Mesenchymal stem cell (in vitro differentiated cells and primary cell): ENCODE measurements around the gene POTEG.
"Not testable (repeated sequence)": the region's sequence is repeated elsewhere in the genome, so short reads cannot be mapped to it uniquely, and the experiment has no call there.

ENCODE experiments used
- DNase-seq: peaks from one replicate; pipeline ENCODE4 v3.0.0-alpha.2; 2013
- H2AFZ ChIP-seq: one replicate; pipeline ENCODE4 v1.6.1; 2013; ENCODE audit warnings: low read depth, mild to moderate bottlenecking, control low read depth, inconsistent platforms, low read length, moderate library complexity
- H2AK5ac ChIP-seq: 2 replicates; pipeline ENCODE4 v1.6.1; 2013; ENCODE audit warnings: low read length, moderate library complexity, mild to moderate bottlenecking, inconsistent platforms; ENCODE audit not compliant: severe bottlenecking
- H2BK120ac ChIP-seq: one replicate; pipeline ENCODE4 v1.6.1; 2013; ENCODE audit warnings: low read depth, mild to moderate bottlenecking, inconsistent platforms, low read length, moderate library complexity
- H2BK12ac ChIP-seq, 2 experiments: one replicate each; pipeline ENCODE4 v1.6.1; 2013; ENCODE audit warnings: inconsistent platforms in 2 of 2, low read length in 2 of 2, mild to moderate bottlenecking in 2 of 2, moderate library complexity in 2 of 2, control low read depth in 1 of 2
- H2BK15ac ChIP-seq: one replicate; pipeline ENCODE4 v1.6.1; 2013; ENCODE audit warnings: mild to moderate bottlenecking, low read depth, inconsistent platforms; ENCODE audit not compliant: poor library complexity, severe bottlenecking
- H2BK5ac ChIP-seq: 2 replicates; pipeline ENCODE4 v1.6.1; 2013; ENCODE audit warnings: low read depth, mild to moderate bottlenecking, low read length, control low read depth, inconsistent platforms; ENCODE audit not compliant: poor library complexity, severe bottlenecking
- H3K14ac ChIP-seq, 2 experiments: one replicate each; pipeline ENCODE4 v1.6.1; 2013; ENCODE audit warnings: inconsistent platforms in 2 of 2, low read length in 2 of 2, control low read depth in 1 of 2, mild to moderate bottlenecking in 1 of 2, moderate library complexity in 1 of 2
- H3K18ac ChIP-seq, 2 experiments: one replicate each; pipeline ENCODE4 v1.6.1; 2013; ENCODE audit warnings: inconsistent platforms in 2 of 2, low read length in 2 of 2, control low read depth in 1 of 2, low read depth in 1 of 2, mild to moderate bottlenecking in 1 of 2
- H3K23ac ChIP-seq, 2 experiments: one replicate each; pipeline ENCODE4 v1.6.1; 2013; ENCODE audit warnings: inconsistent platforms in 2 of 2, low read length in 2 of 2, mild to moderate bottlenecking in 2 of 2, moderate library complexity in 2 of 2, control low read depth in 1 of 2
- H3K27ac ChIP-seq: 2 replicates; pipeline ENCODE4 v1.5.1; 2013; ENCODE audit warnings: mild to moderate bottlenecking, moderate library complexity, low read length, control low read depth, inconsistent platforms; ENCODE audit not compliant: poor library complexity, severe bottlenecking
- H3K27me3 ChIP-seq, 2 experiments: 2 replicates each; pipeline versions ENCODE4 v1.6.1 to v1.7.0; 2013; ENCODE audit warnings: low read length in 2 of 2, mild to moderate bottlenecking in 2 of 2, moderate library complexity in 2 of 2, control low read depth in 1 of 2, inconsistent platforms in 1 of 2; ENCODE audit not compliant: control insufficient read depth in 1 of 2, insufficient read depth in 1 of 2
- H3K36me3 ChIP-seq, 2 experiments: 2 replicates each; pipeline versions ENCODE4 v1.6.1 to v1.7.0; 2013; ENCODE audit warnings: low read length in 2 of 2, control low read depth in 1 of 2, inconsistent platforms in 1 of 2, low read depth in 1 of 2, mild to moderate bottlenecking in 1 of 2; ENCODE audit not compliant: insufficient read depth in 2 of 2, control insufficient read depth in 1 of 2
- H3K4ac ChIP-seq, 2 experiments: one replicate each; pipeline ENCODE4 v1.6.1; 2013; ENCODE audit warnings: inconsistent platforms in 2 of 2, low read length in 2 of 2, mild to moderate bottlenecking in 2 of 2, moderate library complexity in 2 of 2, control low read depth in 1 of 2, low read depth in 1 of 2
- H3K4me1 ChIP-seq: 2 replicates; pipeline ENCODE4 v1.6.1; 2013; ENCODE audit warnings: low read depth, low read length, control low read depth; ENCODE audit not compliant: control insufficient read depth, insufficient read depth
- H3K4me2 ChIP-seq: 2 replicates; pipeline ENCODE4 v1.6.1; 2013; ENCODE audit warnings: low read length, mild to moderate bottlenecking, inconsistent platforms; ENCODE audit not compliant: poor library complexity, severe bottlenecking
- H3K4me3 ChIP-seq, 2 experiments: 2 replicates each; pipeline versions ENCODE4 v1.5.1 to v1.7.0; 2013; ENCODE audit warnings: low read length in 2 of 2, mild to moderate bottlenecking in 2 of 2, control low read depth in 1 of 2, low read depth in 1 of 2; ENCODE audit not compliant: insufficient read depth in 1 of 2
- H3K79me1 ChIP-seq: replicated peaks from 2 replicates; pipeline ENCODE4 v1.6.1; 2013; ENCODE audit warnings: mild to moderate bottlenecking, control low read depth, low read length, inconsistent platforms; ENCODE audit not compliant: poor library complexity, severe bottlenecking
- H3K9ac ChIP-seq: 2 replicates; pipeline ENCODE4 v1.7.0; 2013; ENCODE audit warnings: mild to moderate bottlenecking, low read length, moderate library complexity
- H3K9me3 ChIP-seq: 2 replicates; pipeline ENCODE4 v1.7.0; 2013; ENCODE audit warnings: mild to moderate bottlenecking, low read length; ENCODE audit not compliant: control insufficient read depth
- H4K8ac ChIP-seq: one replicate; pipeline ENCODE4 v1.6.1; 2013; ENCODE audit warnings: inconsistent platforms, mild to moderate bottlenecking, low read length, moderate library complexity
- H4K91ac ChIP-seq: one replicate; pipeline ENCODE4 v1.6.1; 2013; ENCODE audit warnings: mild to moderate bottlenecking, low read length, inconsistent platforms
- WGBS: methylation state at CpG from one replicate; pipeline ENCODE4 v1.1.7; 2013; ENCODE audit warnings: mixed read lengths; 5-methylcytosine and 5-hydroxymethylcytosine counted together

Gene POTEG

GRCh38 chr14:19371767-19372166 lies 62.4 kb downstream of the POTEG start:
- not testable (repeated sequence) for H2BK12ac ChIP-seq, H2BK5ac ChIP-seq, H3K9me3 ChIP-seq, H2AFZ ChIP-seq, H3K23ac ChIP-seq, H3K4me2 ChIP-seq, H2AK5ac ChIP-seq, H2BK120ac ChIP-seq, H3K79me1 ChIP-seq, H3K4me3 ChIP-seq, H3K18ac ChIP-seq, H4K91ac ChIP-seq, H3K14ac ChIP-seq, H2BK15ac ChIP-seq, H3K27ac ChIP-seq, H3K9ac ChIP-seq, H3K27me3 ChIP-seq, H4K8ac ChIP-seq, DNase-seq, H3K4me1 ChIP-seq, H3K36me3 ChIP-seq, H3K4ac ChIP-seq
- WGBS: no CpG with 5 or more reads among the region's 16 CpGs

GRCh38 chr14:19362803-19363202 lies 71.3 kb downstream of the POTEG start:
- not testable (repeated sequence) for H3K9me3 ChIP-seq, H3K4me3 ChIP-seq, H2BK120ac ChIP-seq, H3K9ac ChIP-seq, H3K79me1 ChIP-seq, H3K18ac ChIP-seq, H4K8ac ChIP-seq, H2AFZ ChIP-seq, H3K27ac ChIP-seq, H3K23ac ChIP-seq, H3K27me3 ChIP-seq, H2AK5ac ChIP-seq, H3K4me1 ChIP-seq, DNase-seq, H2BK15ac ChIP-seq, H3K14ac ChIP-seq, H4K91ac ChIP-seq, H3K36me3 ChIP-seq, H2BK12ac ChIP-seq, H2BK5ac ChIP-seq, H3K4ac ChIP-seq, H3K4me2 ChIP-seq
- WGBS: no CpG with 5 or more reads among the region's 16 CpGs

GRCh38 chr14:19362323-19362722 lies 71.8 kb downstream of the POTEG start:
- H3K4ac ChIP-seq, H3K14ac ChIP-seq, H2AK5ac ChIP-seq, H4K8ac ChIP-seq, H3K4me2 ChIP-seq, H3K18ac ChIP-seq, H2BK5ac ChIP-seq, H2AFZ ChIP-seq, H3K79me1 ChIP-seq, H3K36me3 ChIP-seq, H3K9me3 ChIP-seq, H2BK15ac ChIP-seq, H3K27ac ChIP-seq, H4K91ac ChIP-seq, H3K9ac ChIP-seq, DNase-seq, H2BK12ac ChIP-seq, H2BK120ac ChIP-seq, H3K4me1 ChIP-seq, H3K4me3 ChIP-seq, H3K23ac ChIP-seq, H3K27me3 ChIP-seq: not testable (repeated sequence)
- 84% methylated on average over 7 of the region's 18 CpGs for WGBS

GRCh38 chr14:19361636-19362253 lies 72.4 kb downstream of the POTEG start:
- H3K14ac ChIP-seq, H3K18ac ChIP-seq, DNase-seq, H3K4me2 ChIP-seq, H2BK5ac ChIP-seq, H3K79me1 ChIP-seq, H3K4ac ChIP-seq, H2BK12ac ChIP-seq, H4K91ac ChIP-seq, H2BK15ac ChIP-seq, H3K23ac ChIP-seq, H3K36me3 ChIP-seq, H4K8ac ChIP-seq, H2BK120ac ChIP-seq, H3K9ac ChIP-seq, H3K9me3 ChIP-seq, H2AFZ ChIP-seq, H3K27me3 ChIP-seq, H3K4me1 ChIP-seq, H2AK5ac ChIP-seq, H3K4me3 ChIP-seq, H3K27ac ChIP-seq: not testable (repeated sequence)
- no CpG with 5 or more reads among the region's 38 CpGs for WGBS
